ENCODE results near the gene KCNQ1OT1. TPM values are rescaled to one million over a fixed set of nuclear protein-coding genes. Genes with fewer than 3 reads are reported as not detected.

The KCNQ1OT1 gene
- total RNA-seq, 1 donor from 2014 or later = 2.0 TPM

GRCh38 chr11:2587132-2587930, 112.5 kb downstream of the KCNQ1OT1 start:
- DNase-seq (ENCODE audit: low spot score in 2 of 2) = peak; percentile 5 to 8

GRCh38 chr11:2586793-2587131, 113.0 kb downstream of the KCNQ1OT1 start:
- DNase-seq (ENCODE audit: low spot score in 2 of 2) = peak in 1 of 2 donors; percentile 2
- no peak for FAIRE-seq

More at GRCh38 chr11:2587132-2587930, 112.5 kb downstream of the KCNQ1OT1 start:
- no peak for FAIRE-seq

- FAIRE-seq (no peak), DNase-seq (ENCODE audit: low spot score in 2 of 2) (peak; percentile 3 to 6)
Observed at GRCh38 chr11:2586087-2586792, 113.6 kb downstream of the KCNQ1OT1 start.

GRCh38 chr11:2585566-2586086, 114.2 kb downstream of the KCNQ1OT1 start:
- FAIRE-seq (no peak), DNase-seq (ENCODE audit: low spot score in 2 of 2) (peak in 1 of 2 donors; percentile 2)

GRCh38 chr11:2584812-2585565, 114.8 kb downstream of the KCNQ1OT1 start:
- no peak for FAIRE-seq

GRCh38 chr11:2584434-2584811, 115.4 kb downstream of the KCNQ1OT1 start:
- FAIRE-seq (no peak), DNase-seq (ENCODE audit: low spot score in 2 of 2) (no peak)

More at GRCh38 chr11:2584812-2585565, 114.8 kb downstream of the KCNQ1OT1 start:
- peak in 1 of 2 donors; percentile 1 for DNase-seq (ENCODE audit: low spot score in 2 of 2)

GRCh38 chr11:2583605-2583958, 116.2 kb downstream of the KCNQ1OT1 start:
- FAIRE-seq = no peak

GRCh38 chr11:2582946-2583604, 116.7 kb downstream of the KCNQ1OT1 start:
- FAIRE-seq = no peak

More at GRCh38 chr11:2583605-2583958, 116.2 kb downstream of the KCNQ1OT1 start:
- DNase-seq (ENCODE audit: low spot score in 2 of 2) = no peak

GRCh38 chr11:2582351-2582945, 117.3 kb downstream of the KCNQ1OT1 start:
- FAIRE-seq = no peak

More at GRCh38 chr11:2582946-2583604, 116.7 kb downstream of the KCNQ1OT1 start:
- no peak for DNase-seq (ENCODE audit: low spot score in 2 of 2)

GRCh38 chr11:2581931-2582350, 117.9 kb downstream of the KCNQ1OT1 start:
- FAIRE-seq = no peak
- DNase-seq (ENCODE audit: low spot score in 2 of 2) = no peak

More at GRCh38 chr11:2582351-2582945, 117.3 kb downstream of the KCNQ1OT1 start:
- DNase-seq (ENCODE audit: low spot score in 2 of 2) = no peak

- FAIRE-seq (no peak), DNase-seq (ENCODE audit: low spot score in 2 of 2) (no peak)
Observed at GRCh38 chr11:2581151-2581930, 118.5 kb downstream of the KCNQ1OT1 start.

GRCh38 chr11:2580571-2581001, 119.2 kb downstream of the KCNQ1OT1 start:
- no peak for DNase-seq (ENCODE audit: low spot score in 2 of 2)
- no peak for FAIRE-seq

GRCh38 chr11:2580061-2580421, 119.8 kb downstream of the KCNQ1OT1 start:
- FAIRE-seq (no peak), DNase-seq (ENCODE audit: low spot score in 2 of 2) (no peak)

- DNase-seq (ENCODE audit: low spot score in 2 of 2) = no peak
- FAIRE-seq = no peak
Observed at GRCh38 chr11:2579315-2580060, 120.3 kb downstream of the KCNQ1OT1 start.

- DNase-seq (ENCODE audit: low spot score in 2 of 2) (no peak), FAIRE-seq (no peak)
Observed at GRCh38 chr11:2578929-2579270, 120.9 kb downstream of the KCNQ1OT1 start.

GRCh38 chr11:2577991-2578928, 121.5 kb downstream of the KCNQ1OT1 start:
- DNase-seq (ENCODE audit: low spot score in 2 of 2) = no peak
- no peak for FAIRE-seq

Data from frontal cortex (tissue), 4 donors.